GM23338 (cell line): ENCODE results near the gene GRWD1. TPM values are rescaled to one million over a fixed set of nuclear protein-coding genes. Genes with fewer than 3 reads are reported as not detected.

Source experiments
- ATAC-seq: fragments of 200-7000 bp; cut with Tn5 transposase; 3 replicates; pipeline ENCODE4 v1.9.1; 2020
- DNase-seq: peaks from one replicate; pipeline ENCODE4 v3.0.0-alpha.2; 2015; ENCODE audit warnings: low spot score
- H2AFZ ChIP-seq: fragments of 200-600 bp; sonication (generic); 2 replicates; pipeline ENCODE4 v1.8.0; 2016; ENCODE audit warnings: antibody characterized with exemption, mild to moderate bottlenecking, moderate library complexity
- H3F3A ChIP-seq: fragments of 200-600 bp; sonication (generic); replicated peaks from 2 replicates; pipeline ENCODE4 v1.8.0; 2017; ENCODE audit warnings: antibody characterized with exemption, mixed run types, low read depth
- H3K27ac ChIP-seq: fragments of 200-600 bp; sonication (generic); 2 replicates; pipeline ENCODE4 v1.6.1; 2016; ENCODE audit warnings: low read depth
- H3K27me3 ChIP-seq: fragments of 200-600 bp; sonication (generic); 2 replicates; pipeline ENCODE4 v1.8.0; 2016; ENCODE audit warnings: mild to moderate bottlenecking, mixed run types, moderate library complexity; ENCODE audit not compliant: insufficient read depth
- H3K36me3 ChIP-seq: fragments of 200-600 bp; sonication (generic); 2 replicates; pipeline ENCODE4 v1.8.0; 2016; ENCODE audit warnings: mild to moderate bottlenecking; ENCODE audit not compliant: insufficient read depth
- H3K4me1 ChIP-seq: fragments of 200-600 bp; sonication (generic); 2 replicates; pipeline ENCODE4 v1.8.0; 2016; ENCODE audit warnings: mild to moderate bottlenecking, moderate library complexity; ENCODE audit not compliant: insufficient read depth
- H3K4me2 ChIP-seq: fragments of 200-600 bp; sonication (generic); 2 replicates; pipeline ENCODE4 v1.7.1; 2017; ENCODE audit warnings: mixed run types
- H3K4me3 ChIP-seq: fragments of 200-600 bp; sonication (generic); 2 replicates; pipeline ENCODE4 v1.6.1; 2016; ENCODE audit warnings: mixed run types
- H3K79me2 ChIP-seq: fragments of 200-600 bp; sonication (generic); replicated peaks from 2 replicates; pipeline ENCODE4 v1.8.0; 2017; ENCODE audit warnings: mild to moderate bottlenecking; ENCODE audit not compliant: insufficient read depth
- H3K9me2 ChIP-seq: fragments of 200-600 bp; sonication (generic); 2 replicates; pipeline ENCODE4 v1.8.0; 2017; ENCODE audit not compliant: insufficient read depth
- H4K20me1 ChIP-seq: fragments of 200-600 bp; sonication (generic); replicated peaks from 2 replicates; pipeline ENCODE4 v1.8.0; 2017; ENCODE audit warnings: mild to moderate bottlenecking; ENCODE audit not compliant: insufficient read depth
- H3K27ac Mint-ChIP-seq: 2 replicates; pipeline ENCODE4 v1.8.0; 2020; ENCODE audit warnings: inconsistent platforms, mild to moderate bottlenecking, moderate library complexity, mixed read lengths
- H3K27me3 Mint-ChIP-seq: 3 replicates; pipeline ENCODE4 v1.8.0; 2022; ENCODE audit warnings: low read depth, mild to moderate bottlenecking, moderate library complexity, mixed read lengths, inconsistent platforms; ENCODE audit not compliant: insufficient read depth, poor library complexity
- H3K36me3 Mint-ChIP-seq: 3 replicates; pipeline ENCODE4 v1.8.0; 2021; ENCODE audit warnings: low read depth, mild to moderate bottlenecking, inconsistent platforms, moderate library complexity, mixed read lengths
- H3K4me1 Mint-ChIP-seq: 3 replicates; pipeline ENCODE4 v1.8.0; 2020; ENCODE audit warnings: mild to moderate bottlenecking, inconsistent platforms, mixed read lengths
- H3K4me3 Mint-ChIP-seq: 3 replicates; pipeline ENCODE4 v1.8.0; 2021; ENCODE audit warnings: moderate library complexity, mild to moderate bottlenecking, inconsistent platforms, mixed read lengths
- H3K9me3 Mint-ChIP-seq: 3 replicates; pipeline ENCODE4 v1.8.0; 2020; ENCODE audit warnings: moderate library complexity, mild to moderate bottlenecking, inconsistent platforms, mixed read lengths
- EZH2 ChIP-seq: fragments of 200-600 bp; sonication (generic); IDR thresholded peaks from one replicate; pipeline ENCODE4 v1.8.0; 2017; ENCODE audit warnings: antibody characterized with exemption, mild to moderate bottlenecking, low read depth; ENCODE audit not compliant: unreplicated experiment
- EZH2phosphoT487 ChIP-seq: fragments of 200-600 bp; sonication (generic); IDR thresholded peaks from one replicate; pipeline ENCODE4 v1.8.1; 2018; ENCODE audit warnings: antibody characterized with exemption; ENCODE audit not compliant: unreplicated experiment
- JUNB ChIP-seq: IDR thresholded peaks from one replicate; pipeline ENCODE4 v1.6.1; 2016; ENCODE audit warnings: antibody characterized with exemption; ENCODE audit not compliant: unreplicated experiment
- POLR2AphosphoS5 ChIP-seq: IDR thresholded peaks from 2 replicates; pipeline ENCODE4 v1.6.1; 2016; ENCODE audit warnings: antibody characterized with exemption, low read depth
- ZNF331 ChIP-seq: fragments of 250-450 bp; sonication (Bioruptor Pico); IDR thresholded peaks from 2 replicates; pipeline ENCODE4 v1.5.0; 2020; ENCODE audit warnings: low read depth, mild to moderate bottlenecking, moderate library complexity
- polyA plus RNA-seq: library from polyadenylated mRNA; unstranded; fragments of >200 nt; fragmentation: Nextera tagmentation; extraction: Ambion mirVana; gene quantifications from 2 replicates; pipeline ENCODE4 v1.2.1, GENCODE V29; 2016
- total RNA-seq: library from RNA; depleted of rRNA; stranded (reverse); fragments of >200 nt; shearing (Covaris generic); gene quantifications from 2 replicates; pipeline ENCODE4 v1.2.3, GENCODE V29; 2014
- TF ChIP-seq, protein P1 (sequence below): fragments of 250-450 bp; sonication (Bioruptor Pico); IDR thresholded peaks from 2 replicates; pipeline ENCODE4 v1.5.0; 2020; ENCODE audit warnings: mild to moderate bottlenecking, moderate library complexity

The GRWD1 gene
- total and polyA plus RNA-seq, 2 experiments from 2014 or later = 23.2 to 58.0 TPM

DNA sequence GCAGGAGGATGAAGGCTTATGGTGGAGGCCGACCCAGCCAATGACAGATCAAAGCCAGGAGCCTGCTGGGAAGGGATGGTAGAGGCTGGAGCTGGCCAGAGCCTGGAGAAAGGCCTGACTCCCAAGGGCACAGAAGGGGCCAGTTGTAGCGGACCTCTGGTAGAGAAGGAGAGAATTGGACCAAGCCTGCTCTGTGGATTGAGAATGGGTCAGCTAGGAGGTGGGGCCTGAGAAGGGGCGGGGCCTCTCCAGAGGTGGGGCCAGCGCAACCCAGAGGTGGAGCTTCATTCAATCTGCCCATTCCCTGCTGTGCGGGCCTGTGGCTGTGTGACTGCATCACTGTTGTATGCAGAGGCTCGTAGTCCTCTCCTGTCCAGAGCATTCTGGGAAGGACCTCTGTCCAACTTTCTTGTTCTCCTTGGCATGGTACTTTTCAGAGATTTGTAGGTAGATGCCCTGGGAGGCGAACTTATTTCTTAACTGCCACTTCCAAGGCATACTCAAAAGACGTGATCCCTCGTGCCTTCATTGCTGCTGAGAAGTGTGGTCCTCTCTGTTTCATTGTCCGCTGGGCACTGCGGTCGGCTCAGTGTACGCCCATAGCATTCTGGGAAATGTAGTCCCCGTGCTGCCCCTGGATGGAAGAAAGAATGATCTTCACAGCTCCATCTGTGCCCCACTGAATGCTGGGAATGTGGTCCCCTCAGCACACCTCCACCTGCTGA, 45.6 kb upstream of the GRWD1 start:
- Mint-ChIP-seq H3K36me3 (peaks cover 4% of the 10 kb centered on the region; the same call in 2 of the 3 replicates), H3K9me3 (peaks cover 5% of the 10 kb centered on the region; the same call in 2 of the 3 replicates), H3K27ac (peak overlapping the region; percentile 99), H3K4me1 (peaks cover 63% of the 10 kb centered on the region), H3K4me3 (peak overlapping the region; percentile 69), H3K27me3 (peaks cover 40% of the 10 kb centered on the region)
- Histone ChIP-seq H3K27me3 (peaks cover 31% of the 10 kb centered on the region), H3F3A (peaks cover 19% of the 10 kb centered on the region), H3K27ac (peak overlapping the region; percentile 96), H3K4me1 (peaks cover 59% of the 10 kb centered on the region), H3K4me3 (peak overlapping the region; percentile 46), H2AFZ (no peak overlapping the region), H3K9me2 (no peaks in the 10 kb centered on the region), H3K79me2 (no peaks in the 10 kb centered on the region; the same call in 1 of the 2 replicates), H3K36me3 (no peaks in the 10 kb centered on the region), H3K4me2 (peak overlapping the region; percentile 70), H4K20me1 (no peaks in the 10 kb centered on the region)
- DNase-seq = peak; percentile 99
- TF ChIP-seq, protein P1, sequence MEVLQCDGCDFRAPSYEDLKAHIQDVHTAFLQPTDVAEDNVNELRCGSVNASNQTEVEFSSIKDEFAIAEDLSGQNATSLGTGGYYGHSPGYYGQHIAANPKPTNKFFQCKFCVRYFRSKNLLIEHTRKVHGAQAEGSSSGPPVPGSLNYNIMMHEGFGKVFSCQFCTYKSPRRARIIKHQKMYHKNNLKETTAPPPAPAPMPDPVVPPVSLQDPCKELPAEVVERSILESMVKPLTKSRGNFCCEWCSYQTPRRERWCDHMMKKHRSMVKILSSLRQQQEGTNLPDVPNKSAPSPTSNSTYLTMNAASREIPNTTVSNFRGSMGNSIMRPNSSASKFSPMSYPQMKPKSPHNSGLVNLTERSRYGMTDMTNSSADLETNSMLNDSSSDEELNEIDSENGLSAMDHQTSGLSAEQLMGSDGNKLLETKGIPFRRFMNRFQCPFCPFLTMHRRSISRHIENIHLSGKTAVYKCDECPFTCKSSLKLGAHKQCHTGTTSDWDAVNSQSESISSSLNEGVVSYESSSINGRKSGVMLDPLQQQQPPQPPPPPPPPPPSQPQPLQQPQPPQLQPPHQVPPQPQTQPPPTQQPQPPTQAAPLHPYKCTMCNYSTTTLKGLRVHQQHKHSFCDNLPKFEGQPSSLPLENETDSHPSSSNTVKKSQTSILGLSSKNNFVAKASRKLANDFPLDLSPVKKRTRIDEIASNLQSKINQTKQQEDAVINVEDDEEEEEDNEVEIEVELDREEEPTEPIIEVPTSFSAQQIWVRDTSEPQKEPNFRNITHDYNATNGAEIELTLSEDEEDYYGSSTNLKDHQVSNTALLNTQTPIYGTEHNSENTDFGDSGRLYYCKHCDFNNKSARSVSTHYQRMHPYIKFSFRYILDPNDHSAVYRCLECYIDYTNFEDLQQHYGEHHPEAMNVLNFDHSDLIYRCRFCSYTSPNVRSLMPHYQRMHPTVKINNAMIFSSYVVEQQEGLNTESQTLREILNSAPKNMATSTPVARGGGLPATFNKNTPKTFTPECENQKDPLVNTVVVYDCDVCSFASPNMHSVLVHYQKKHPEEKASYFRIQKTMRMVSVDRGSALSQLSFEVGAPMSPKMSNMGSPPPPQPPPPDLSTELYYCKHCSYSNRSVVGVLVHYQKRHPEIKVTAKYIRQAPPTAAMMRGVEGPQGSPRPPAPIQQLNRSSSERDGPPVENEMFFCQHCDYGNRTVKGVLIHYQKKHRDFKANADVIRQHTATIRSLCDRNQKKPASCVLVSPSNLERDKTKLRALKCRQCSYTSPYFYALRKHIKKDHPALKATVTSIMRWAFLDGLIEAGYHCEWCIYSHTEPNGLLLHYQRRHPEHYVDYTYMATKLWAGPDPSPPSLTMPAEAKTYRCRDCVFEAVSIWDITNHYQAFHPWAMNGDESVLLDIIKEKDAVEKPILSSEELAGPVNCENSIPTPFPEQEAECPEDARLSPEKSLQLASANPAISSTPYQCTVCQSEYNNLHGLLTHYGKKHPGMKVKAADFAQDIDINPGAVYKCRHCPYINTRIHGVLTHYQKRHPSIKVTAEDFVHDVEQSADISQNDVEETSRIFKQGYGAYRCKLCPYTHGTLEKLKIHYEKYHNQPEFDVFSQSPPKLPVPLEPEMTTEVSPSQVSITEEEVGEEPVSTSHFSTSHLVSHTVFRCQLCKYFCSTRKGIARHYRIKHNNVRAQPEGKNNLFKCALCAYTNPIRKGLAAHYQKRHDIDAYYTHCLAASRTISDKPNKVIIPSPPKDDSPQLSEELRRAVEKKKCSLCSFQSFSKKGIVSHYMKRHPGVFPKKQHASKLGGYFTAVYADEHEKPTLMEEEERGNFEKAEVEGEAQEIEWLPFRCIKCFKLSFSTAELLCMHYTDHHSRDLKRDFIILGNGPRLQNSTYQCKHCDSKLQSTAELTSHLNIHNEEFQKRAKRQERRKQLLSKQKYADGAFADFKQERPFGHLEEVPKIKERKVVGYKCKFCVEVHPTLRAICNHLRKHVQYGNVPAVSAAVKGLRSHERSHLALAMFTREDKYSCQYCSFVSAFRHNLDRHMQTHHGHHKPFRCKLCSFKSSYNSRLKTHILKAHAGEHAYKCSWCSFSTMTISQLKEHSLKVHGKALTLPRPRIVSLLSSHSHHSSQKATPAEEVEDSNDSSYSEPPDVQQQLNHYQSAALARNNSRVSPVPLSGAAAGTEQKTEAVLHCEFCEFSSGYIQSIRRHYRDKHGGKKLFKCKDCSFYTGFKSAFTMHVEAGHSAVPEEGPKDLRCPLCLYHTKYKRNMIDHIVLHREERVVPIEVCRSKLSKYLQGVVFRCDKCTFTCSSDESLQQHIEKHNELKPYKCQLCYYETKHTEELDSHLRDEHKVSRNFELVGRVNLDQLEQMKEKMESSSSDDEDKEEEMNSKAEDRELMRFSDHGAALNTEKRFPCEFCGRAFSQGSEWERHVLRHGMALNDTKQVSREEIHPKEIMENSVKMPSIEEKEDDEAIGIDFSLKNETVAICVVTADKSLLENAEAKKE = peak; percentile 93
- TF ChIP-seq JUNB (no peak), POLR2AphosphoS5 (peak; percentile 81), ZNF331 (CRISPR knock-in tag) (no peak), EZH2phosphoT487 (no peak), EZH2 (no peak)
- ATAC-seq = peak; percentile 69
